ENCODE results near the gene YKT6. TPM values are rescaled to one million over a fixed set of nuclear protein-coding genes. Genes with fewer than 3 reads are reported as not detected.

Gene YKT6
- total and polyA plus RNA-seq, 2 of the 8 experiments (the other 6 are each of a cell fraction or from before 2014, with no cell fraction given): 75.3 to 103 TPM

DNA sequence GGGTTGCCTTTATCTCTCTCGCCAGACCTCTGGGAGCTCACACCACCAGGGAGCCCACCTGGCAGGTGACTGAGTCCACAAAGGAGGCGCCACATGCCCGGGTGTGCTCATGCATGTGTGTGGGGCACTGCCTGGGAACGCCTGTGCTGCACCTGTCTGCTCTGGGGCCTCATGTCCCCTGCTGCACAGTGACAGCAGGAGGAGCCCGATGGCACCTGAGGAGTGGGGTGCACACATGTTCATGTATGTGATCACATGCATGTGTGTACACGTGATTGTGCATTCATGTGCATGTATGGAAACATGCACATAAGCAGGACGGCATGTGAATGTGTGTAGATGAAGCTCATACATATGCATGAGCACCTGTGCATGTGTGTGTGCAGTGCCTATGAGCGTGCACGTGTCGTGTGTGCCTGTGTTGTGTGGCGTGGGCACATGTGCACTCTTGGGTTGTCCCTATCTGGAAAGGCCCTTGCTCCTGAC lies 22.0 kb downstream of the YKT6 start (continued):
- no peak for TF ChIP-seq SUZ12 (IDR thresholded peaks at IDR 0.05; ENCODE audit: low read length)

Measured in H1 (cell line).